A673 (cell line): ENCODE results near the gene PKNOX2. TPM values are rescaled to one million over a fixed set of nuclear protein-coding genes. Genes with fewer than 3 reads are reported as not detected.

Source experiments
- BruUV-seq: library from RNA; stranded (reverse); fragments of 400-500 nt; replicated peaks from 2 replicates; lab custom pipeline; 2021; lab: Mats Ljungman, UMichigan
- CTCF ChIA-PET: fragments of 300-600 bp; sonication (Branson Sonifier 250); formaldehyde crosslinking; loops from one replicate; lab custom pipeline; 2022; ENCODE audit warnings: antibody characterized with exemption; lab: Charles Lee
- POLR2A ChIA-PET: fragments of 300-600 bp; sonication (Branson Sonifier 250); formaldehyde crosslinking; loops from one replicate; lab custom pipeline; 2022; ENCODE audit warnings: antibody characterized with exemption; ENCODE audit not compliant: low non-redundant PET; lab: Charles Lee
- DNase-seq: peaks from one replicate; pipeline ENCODE4 v3.0.0-alpha.2; 2015; ENCODE audit warnings: low spot score
- H3K27ac ChIP-seq: fragments of 200-600 bp; sonication (generic); 2 replicates; pipeline ENCODE4 v1.5.1; 2016; ENCODE audit warnings: mixed run types, low read depth, mild to moderate bottlenecking, mixed read lengths, antibody characterized with exemption, low read length; ENCODE audit not compliant: poor library complexity, severe bottlenecking
- H3K27me3 ChIP-seq: fragments of 200-600 bp; sonication (generic); replicated peaks from 2 replicates; pipeline ENCODE4 v1.6.1; 2017; ENCODE audit warnings: mixed run types, low read depth, mild to moderate bottlenecking, mixed read lengths, antibody characterized with exemption, low read length; ENCODE audit not compliant: insufficient read depth, poor library complexity
- H3K36me3 ChIP-seq: fragments of 200-600 bp; sonication (generic); 2 replicates; pipeline ENCODE4 v1.6.1; 2016; ENCODE audit warnings: mixed run types, mild to moderate bottlenecking, mixed read lengths, antibody characterized with exemption, low read length; ENCODE audit not compliant: insufficient read depth, poor library complexity, severe bottlenecking
- H3K4me1 ChIP-seq: fragments of 200-600 bp; sonication (generic); 2 replicates; pipeline ENCODE4 v1.6.1; 2017; ENCODE audit warnings: mixed run types, mild to moderate bottlenecking, mixed read lengths, antibody characterized with exemption, low read length; ENCODE audit not compliant: insufficient read depth, poor library complexity, severe bottlenecking
- H3K4me3 ChIP-seq: fragments of 200-600 bp; sonication (generic); 2 replicates; pipeline ENCODE4 v1.5.1; 2016; ENCODE audit warnings: low read depth, mixed run types, mild to moderate bottlenecking, mixed read lengths, low read length; ENCODE audit not compliant: poor library complexity, severe bottlenecking
- H3K9me3 ChIP-seq: fragments of 200-600 bp; sonication (generic); 2 replicates; pipeline ENCODE4 v1.6.1; 2016; ENCODE audit warnings: mixed run types, low read depth, mild to moderate bottlenecking, mixed read lengths, antibody characterized with exemption, low read length; ENCODE audit not compliant: poor library complexity, severe bottlenecking
- CTCF ChIP-seq: fragments of 300-800, 200-600 bp; sonication (generic); conservative IDR thresholded peaks from 2 replicates; pipeline ENCODE4 v1.5.1; 2017; ENCODE audit warnings: low read depth, mild to moderate bottlenecking, antibody characterized with exemption, low read length, moderate library complexity, mixed read lengths
- EZH2 ChIP-seq: fragments of 200-600 bp; sonication (generic); IDR thresholded peaks from 2 replicates; pipeline ENCODE4 v1.6.1; 2017; ENCODE audit warnings: borderline replicate concordance, low read depth, mild to moderate bottlenecking, mixed read lengths, antibody characterized with exemption, low read length; ENCODE audit not compliant: poor library complexity, severe bottlenecking
- intact Hi-C: fragments of 100-400 bp; cut with micrococcal nuclease; formaldehyde crosslinking; loops from one replicate; pipeline ENCODE4 v1.10.0; 2022; ENCODE audit not compliant: unreplicated experiment
- total RNA-seq: library from RNA; stranded (reverse); gene quantifications from 2 replicates; pipeline ENCODE4 v1.2.3, GENCODE V29; 2021

PKNOX2 gene
- total RNA-seq, 1 experiment from 2014 or later = 1.1 TPM

- no peaks in the 10 kb centered on the region for H3K36me3 ChIP-seq
- H3K9me3 ChIP-seq = no peaks in the 10 kb centered on the region
- intact Hi-C loops = no loop called here
- H3K4me1 ChIP-seq = no peaks in the 10 kb centered on the region
- no peak overlapping the region for H3K4me3 ChIP-seq
- POLR2A ChIA-PET = no interaction called here
- CTCF ChIA-PET = no interaction called here
- TF ChIP-seq CTCF = no peak
- no peak for TF ChIP-seq EZH2
- DNase-seq = no peak
- no TSS peak for BruUV-seq
- no peak overlapping the region for H3K27ac ChIP-seq
- H3K27me3 ChIP-seq = no peaks in the 10 kb centered on the region
These were observed 35.9 kb downstream of the PKNOX2 start for GRCh38 chr11:125200441-125200840.

- no peak for DNase-seq
- POLR2A ChIA-PET = no interaction called here
- Histone ChIP-seq H3K9me3 (no peaks in the 10 kb centered on the region), H3K4me3 (no peak overlapping the region), H3K4me1 (no peaks in the 10 kb centered on the region), H3K36me3 (no peaks in the 10 kb centered on the region), H3K27me3 (no peaks in the 10 kb centered on the region), H3K27ac (no peak overlapping the region)
- intact Hi-C loops = no loop called here
- TF ChIP-seq EZH2 (no peak), CTCF (no peak)
- no TSS peak for BruUV-seq
- CTCF ChIA-PET = no interaction called here
These were observed 37.1 kb downstream of the PKNOX2 start for GRCh38 chr11:125201525-125202141.

- POLR2A ChIA-PET = no interaction called here
- BruUV-seq = no TSS peak
- intact Hi-C loops = no loop called here
These were observed 37.9 kb downstream of the PKNOX2 start for GRCh38 chr11:125202362-125202880.

More at GRCh38 chr11:125202362-125202880, 37.9 kb downstream of the PKNOX2 start:
- no peaks in the 10 kb centered on the region for H3K9me3 ChIP-seq
- no peak overlapping the region for H3K27ac ChIP-seq
- H3K4me3 ChIP-seq = no peak overlapping the region
- no peak for TF ChIP-seq CTCF
- CTCF ChIA-PET = no interaction called here
- H3K4me1 ChIP-seq = no peaks in the 10 kb centered on the region
- H3K36me3 ChIP-seq = no peaks in the 10 kb centered on the region
- no peak for DNase-seq
- H3K27me3 ChIP-seq = no peaks in the 10 kb centered on the region
